GM13977 (cell line): ENCODE data around the gene WLS.

Source experiments
- DNase-seq: peaks from one replicate; pipeline ENCODE4 v3.0.0; 2012; ENCODE audit warnings: low spot score
- in situ Hi-C: fragments of 300-500 bp; cut with MboI; formaldehyde crosslinking; loops from one replicate; pipeline ENCODE4 v1.12.0; 2022; ENCODE audit warnings: low sequenced_read_pairs, low pct_unique_long_range_greater_than_20kb, mixed read lengths, inconsistent platforms; ENCODE audit not compliant: unreplicated experiment
- TF ChIP-seq, protein P1 (sequence below): IDR thresholded peaks from 2 replicates; pipeline ENCODE4 v1.5.1; 2012; ENCODE audit warnings: mild to moderate bottlenecking, control low read depth; ENCODE audit not compliant: insufficient read depth; ENCODE audit errors: extremely low read depth, missing control alignments

The WLS gene

DNA sequence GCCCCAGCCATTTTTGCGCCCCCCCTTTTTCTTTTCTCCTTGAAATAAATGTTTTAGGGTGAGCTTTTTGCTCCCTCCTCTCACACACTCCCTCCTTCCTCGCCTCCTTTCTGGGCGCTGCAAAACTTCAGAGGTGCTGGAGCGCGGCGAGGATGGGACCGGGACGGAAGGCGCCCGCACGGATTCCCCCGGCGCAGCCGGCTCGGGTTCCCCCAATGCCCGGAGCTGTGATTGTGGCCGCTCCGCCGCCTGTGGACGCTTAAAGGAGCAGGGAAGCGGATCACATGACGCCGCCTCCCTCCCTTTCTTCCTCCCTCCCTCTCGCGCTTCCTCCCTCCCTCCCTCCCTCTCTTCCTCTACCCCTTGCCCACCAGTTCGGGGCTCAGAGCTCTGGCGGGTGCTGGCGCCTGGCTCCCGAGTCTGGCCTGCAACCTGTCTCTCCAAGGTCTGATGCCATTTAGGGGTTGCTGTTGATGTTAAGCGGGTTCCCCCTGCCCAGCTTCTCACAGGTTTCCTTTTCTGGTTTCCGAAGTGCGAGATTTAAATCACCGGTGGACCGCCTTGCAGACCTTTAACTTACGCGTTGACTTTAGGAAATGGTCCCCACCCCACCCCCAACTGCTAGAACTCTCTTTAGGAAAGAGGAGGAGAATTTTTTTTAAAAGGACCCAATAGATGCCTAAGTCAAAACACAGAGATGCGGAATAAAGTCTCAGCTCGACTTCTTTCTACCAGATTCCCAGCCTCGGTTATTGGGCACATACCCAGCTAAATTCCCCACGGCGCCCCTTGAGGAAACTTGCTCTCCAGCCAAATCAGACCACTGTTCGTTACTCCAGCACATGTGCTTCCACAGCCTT lies at the start of gene WLS:
TSS of gene WLS (minus strand) at position 235 of the 860 bp plus-strand sequence. CDS start at position 11, 224 bp downstream.
- in situ Hi-C loops, result no loop called here
- DNase-seq, result no peak
- TF ChIP-seq, protein P1, sequence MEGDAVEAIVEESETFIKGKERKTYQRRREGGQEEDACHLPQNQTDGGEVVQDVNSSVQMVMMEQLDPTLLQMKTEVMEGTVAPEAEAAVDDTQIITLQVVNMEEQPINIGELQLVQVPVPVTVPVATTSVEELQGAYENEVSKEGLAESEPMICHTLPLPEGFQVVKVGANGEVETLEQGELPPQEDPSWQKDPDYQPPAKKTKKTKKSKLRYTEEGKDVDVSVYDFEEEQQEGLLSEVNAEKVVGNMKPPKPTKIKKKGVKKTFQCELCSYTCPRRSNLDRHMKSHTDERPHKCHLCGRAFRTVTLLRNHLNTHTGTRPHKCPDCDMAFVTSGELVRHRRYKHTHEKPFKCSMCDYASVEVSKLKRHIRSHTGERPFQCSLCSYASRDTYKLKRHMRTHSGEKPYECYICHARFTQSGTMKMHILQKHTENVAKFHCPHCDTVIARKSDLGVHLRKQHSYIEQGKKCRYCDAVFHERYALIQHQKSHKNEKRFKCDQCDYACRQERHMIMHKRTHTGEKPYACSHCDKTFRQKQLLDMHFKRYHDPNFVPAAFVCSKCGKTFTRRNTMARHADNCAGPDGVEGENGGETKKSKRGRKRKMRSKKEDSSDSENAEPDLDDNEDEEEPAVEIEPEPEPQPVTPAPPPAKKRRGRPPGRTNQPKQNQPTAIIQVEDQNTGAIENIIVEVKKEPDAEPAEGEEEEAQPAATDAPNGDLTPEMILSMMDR, result no peak

DNA sequence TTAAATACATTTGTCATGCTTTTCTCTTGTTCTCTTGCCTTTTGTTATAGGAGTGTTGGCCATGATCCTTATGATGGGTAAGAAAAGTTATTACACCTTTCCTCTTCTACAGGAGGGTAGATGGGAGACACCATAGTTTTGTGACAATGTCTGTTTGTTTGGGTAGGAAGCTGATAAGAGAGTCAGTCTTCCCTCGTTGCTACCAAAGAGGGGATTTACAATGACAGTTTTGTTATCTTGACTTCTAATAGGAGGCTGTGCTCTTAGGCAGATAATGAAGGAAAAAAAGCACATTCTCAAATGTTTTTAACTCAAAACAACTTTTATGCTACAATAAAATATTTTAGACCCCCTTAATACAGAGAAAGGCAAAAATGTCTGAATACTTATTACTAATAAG lies 48.0 kb upstream of the WLS start:
- in situ Hi-C loops, result no loop called here
- TF ChIP-seq, protein P1, result no peak
- DNase-seq, result no peak

DNA sequence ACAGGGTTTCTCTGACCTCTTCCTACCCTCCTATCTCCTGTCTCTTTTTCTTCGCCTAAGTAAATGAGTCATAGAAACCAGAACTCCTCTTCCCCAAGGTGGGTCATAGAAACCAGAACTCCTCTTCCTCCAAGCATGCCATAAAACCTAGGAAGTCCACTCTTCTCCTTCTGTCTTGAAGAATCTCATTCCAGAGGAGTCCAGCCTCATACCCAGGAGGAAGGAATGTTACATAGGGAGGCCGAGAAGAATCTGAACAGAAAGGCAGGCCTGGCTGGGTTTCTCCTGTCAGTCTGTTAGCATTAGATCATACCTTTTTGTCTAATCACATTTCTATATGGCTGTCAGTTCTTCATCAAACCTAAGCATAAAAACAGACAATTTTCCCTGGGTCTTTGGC lies 47.5 kb upstream of the WLS start:
- in situ Hi-C loops, result no loop called here
- TF ChIP-seq, protein P1, result no peak
- DNase-seq, result no peak

DNA sequence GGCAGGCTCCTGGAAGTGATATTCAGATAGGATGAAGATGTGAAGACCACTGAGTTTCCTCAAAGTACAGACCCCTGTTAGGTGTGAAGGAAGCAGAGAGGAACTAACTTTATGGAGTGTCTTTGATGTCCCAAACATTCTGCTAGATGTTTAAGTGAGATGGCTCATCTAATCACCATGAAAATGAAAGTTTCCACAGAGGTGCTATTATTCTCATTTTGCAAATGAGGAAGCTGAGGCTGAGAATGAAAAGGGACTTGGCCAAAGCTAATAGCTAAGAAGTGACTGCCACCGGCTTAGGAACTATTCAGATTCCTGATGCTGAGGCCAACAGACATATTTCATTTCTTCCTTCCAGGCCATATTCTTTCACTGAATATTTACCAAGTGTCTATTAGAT lies 45.9 kb upstream of the WLS start:
- in situ Hi-C loops, result no loop called here
- DNase-seq, result no peak
- TF ChIP-seq, protein P1, result no peak

DNA sequence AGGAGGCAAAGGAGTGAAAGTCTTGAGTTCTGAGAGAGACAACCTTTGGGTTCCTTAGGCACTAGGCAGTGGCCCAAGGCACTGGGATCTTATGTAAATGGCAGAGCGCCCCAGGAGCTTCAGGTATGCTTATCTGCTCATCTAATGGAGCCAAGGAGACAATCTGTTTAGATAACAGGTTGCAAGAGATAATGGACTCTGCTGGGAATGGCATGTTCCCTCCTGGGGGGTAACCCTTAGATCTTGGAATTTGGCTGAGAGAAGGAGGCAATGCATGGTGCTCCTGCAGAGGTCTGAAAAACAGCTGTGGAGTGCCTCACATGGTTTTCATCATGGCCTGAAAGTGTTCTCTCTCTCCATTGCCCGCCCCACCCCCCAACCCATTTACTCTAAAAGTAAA lies 44.1 kb upstream of the WLS start:
- DNase-seq, result no peak
- in situ Hi-C loops, result no loop called here
- TF ChIP-seq, protein P1, result no peak

DNA sequence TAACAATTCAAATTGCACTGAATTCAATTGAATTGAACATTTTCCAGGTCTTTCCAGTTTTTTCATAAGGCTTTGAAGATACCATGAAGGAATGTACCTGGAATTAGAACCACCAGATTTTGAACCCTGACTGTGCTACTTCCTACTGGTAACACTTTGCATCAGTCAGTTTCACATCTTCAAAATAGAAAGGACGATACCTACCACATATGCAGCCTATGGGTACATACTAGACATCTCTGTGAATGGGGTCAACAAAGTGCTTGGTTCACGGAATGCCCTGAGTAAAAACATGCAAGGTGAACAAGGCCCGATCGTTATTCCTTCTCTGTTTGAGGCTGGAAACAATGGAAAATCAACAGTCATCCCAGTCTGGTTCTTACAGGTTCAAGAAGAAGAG lies 41.2 kb upstream of the WLS start:
- in situ Hi-C loops, result no loop called here
- TF ChIP-seq, protein P1, result no peak
- no peak for DNase-seq

DNA sequence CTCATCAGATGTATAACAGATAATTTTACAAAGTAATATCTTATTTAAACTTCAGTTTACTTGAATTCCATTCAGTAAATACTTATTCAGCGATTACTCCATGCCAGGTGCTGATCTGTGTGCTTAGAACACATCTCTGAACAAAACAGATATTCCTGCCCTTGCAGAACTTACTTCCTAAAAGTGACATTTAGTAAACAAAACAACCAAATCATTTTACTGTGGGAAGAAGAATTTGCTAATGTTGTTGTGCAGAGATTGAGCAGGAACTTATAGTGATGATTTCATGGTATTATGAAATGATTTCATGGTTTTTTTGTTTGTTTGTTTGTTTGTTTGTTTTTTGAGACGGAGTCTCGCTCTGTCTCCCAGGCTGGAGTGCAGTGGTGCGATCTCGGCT lies 39.3 kb upstream of the WLS start:
- TF ChIP-seq, protein P1, result no peak
- in situ Hi-C loops, result no loop called here

More for the DNA sequence above, 39.3 kb upstream of the WLS start:
- DNase-seq, result no peak
